NCI-H2227 (cell line): ENCODE results near the gene ACSL4.

ENCODE experiments used
- DNase-seq: peaks from one replicate; lab custom pipeline; 2025; ENCODE audit not compliant: unreplicated experiment; lab: John Stamatoyannopoulos, UW

ACSL4 gene

GRCh38 chrX:109619771-109620170, 113.3 kb downstream of the ACSL4 start:
- no peak for DNase-seq

GRCh38 chrX:109614951-109615350, 118.1 kb downstream of the ACSL4 start:
- DNase-seq: no peak

GRCh38 chrX:109601486-109601885, 131.6 kb downstream of the ACSL4 start:
- no peak for DNase-seq

GRCh38 chrX:109600237-109600651, 132.8 kb downstream of the ACSL4 start:
- DNase-seq: peak; percentile 7

GRCh38 chrX:109596015-109596414, 137.0 kb downstream of the ACSL4 start:
- no peak for DNase-seq
